ENCODE measurements around the gene SGTA.

DNA sequence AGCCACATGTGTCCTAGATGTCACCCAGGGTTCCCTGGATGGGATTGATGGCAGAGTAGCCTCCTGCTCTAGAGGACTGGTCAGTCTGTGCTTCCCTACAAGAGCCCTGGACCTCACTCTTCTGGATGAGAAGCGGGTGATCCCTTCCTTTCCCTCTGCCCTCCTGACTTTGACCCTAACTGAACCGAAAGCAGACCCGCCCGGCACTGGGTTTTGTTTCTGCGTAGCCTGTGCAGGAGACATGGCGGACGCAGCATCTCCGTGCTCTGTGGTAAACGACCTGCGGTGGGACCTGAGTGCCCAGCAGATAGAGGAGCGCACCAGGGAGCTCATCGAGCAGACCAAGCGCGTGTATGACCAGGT, 7.1 kb upstream of the SGTA start:
- TF ChIP-seq, protein P1, sequence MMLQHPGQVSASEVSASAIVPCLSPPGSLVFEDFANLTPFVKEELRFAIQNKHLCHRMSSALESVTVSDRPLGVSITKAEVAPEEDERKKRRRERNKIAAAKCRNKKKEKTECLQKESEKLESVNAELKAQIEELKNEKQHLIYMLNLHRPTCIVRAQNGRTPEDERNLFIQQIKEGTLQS (IDR thresholded peaks at IDR 0.05; ENCODE audit: insufficient read depth, low read depth, low read length): no peak
- TF ChIP-seq SIN3A (conservative IDR thresholded peaks at IDR 0.05 in 1 of 2, IDR thresholded peaks at IDR 0.05 in 1 of 2; ENCODE audit: low read depth in 1 of 2, low read length in 2 of 2) (no peak), POLR2A (IDR thresholded peaks at IDR 0.05; ENCODE audit: control extremely low read depth in 1 of 2, low read depth in 2 of 2, low read length in 2 of 2) (no peak), JUN (IDR thresholded peaks at IDR 0.05; ENCODE audit: low read depth, low read length) (no peak), EP300 (IDR thresholded peaks at IDR 0.05; ENCODE audit: borderline replicate concordance in 1 of 2, low read depth in 2 of 2, low read length in 2 of 2) (no peak), ZNF274 (IDR thresholded peaks at IDR 0.05; ENCODE audit: borderline replicate concordance, extremely low read depth, low read length) (no peak)
- TF ChIP-seq, protein P2, sequence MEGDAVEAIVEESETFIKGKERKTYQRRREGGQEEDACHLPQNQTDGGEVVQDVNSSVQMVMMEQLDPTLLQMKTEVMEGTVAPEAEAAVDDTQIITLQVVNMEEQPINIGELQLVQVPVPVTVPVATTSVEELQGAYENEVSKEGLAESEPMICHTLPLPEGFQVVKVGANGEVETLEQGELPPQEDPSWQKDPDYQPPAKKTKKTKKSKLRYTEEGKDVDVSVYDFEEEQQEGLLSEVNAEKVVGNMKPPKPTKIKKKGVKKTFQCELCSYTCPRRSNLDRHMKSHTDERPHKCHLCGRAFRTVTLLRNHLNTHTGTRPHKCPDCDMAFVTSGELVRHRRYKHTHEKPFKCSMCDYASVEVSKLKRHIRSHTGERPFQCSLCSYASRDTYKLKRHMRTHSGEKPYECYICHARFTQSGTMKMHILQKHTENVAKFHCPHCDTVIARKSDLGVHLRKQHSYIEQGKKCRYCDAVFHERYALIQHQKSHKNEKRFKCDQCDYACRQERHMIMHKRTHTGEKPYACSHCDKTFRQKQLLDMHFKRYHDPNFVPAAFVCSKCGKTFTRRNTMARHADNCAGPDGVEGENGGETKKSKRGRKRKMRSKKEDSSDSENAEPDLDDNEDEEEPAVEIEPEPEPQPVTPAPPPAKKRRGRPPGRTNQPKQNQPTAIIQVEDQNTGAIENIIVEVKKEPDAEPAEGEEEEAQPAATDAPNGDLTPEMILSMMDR (IDR thresholded peaks at IDR 0.05; ENCODE audit: control extremely low read depth in 1 of 3, insufficient read depth in 1 of 3, low read depth in 1 of 3, low read length in 3 of 3): no peak
- TF ChIP-seq, protein P3, sequence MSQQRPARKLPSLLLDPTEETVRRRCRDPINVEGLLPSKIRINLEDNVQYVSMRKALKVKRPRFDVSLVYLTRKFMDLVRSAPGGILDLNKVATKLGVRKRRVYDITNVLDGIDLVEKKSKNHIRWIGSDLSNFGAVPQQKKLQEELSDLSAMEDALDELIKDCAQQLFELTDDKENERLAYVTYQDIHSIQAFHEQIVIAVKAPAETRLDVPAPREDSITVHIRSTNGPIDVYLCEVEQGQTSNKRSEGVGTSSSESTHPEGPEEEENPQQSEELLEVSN (IDR thresholded peaks at IDR 0.05): no peak

Measured in H1 (cell line).